Midbrain (tissue), 1 donor: ENCODE measurements around the gene PBX1.

Experiments
- DNase-seq: peaks from one replicate; lab custom pipeline; 2025; lab: John Stamatoyannopoulos, UW

PBX1 gene

GRCh38 chr1:164700683-164701082, 141.7 kb downstream of the PBX1 start:
- DNase-seq, result no peak

- DNase-seq, result no peak
These were observed 142.3 kb downstream of the PBX1 start for GRCh38 chr1:164701189-164701761.

GRCh38 chr1:164702216-164702615, 143.2 kb downstream of the PBX1 start:
- DNase-seq, result no peak

GRCh38 chr1:164702664-164703063, 143.7 kb downstream of the PBX1 start:
- DNase-seq, result no peak

- DNase-seq, result peak; percentile 17
These were observed 144.5 kb downstream of the PBX1 start for GRCh38 chr1:164703463-164703862.

GRCh38 chr1:164703960-164704411, 145.0 kb downstream of the PBX1 start:
- no peak for DNase-seq

GRCh38 chr1:164704954-164705353, 146.0 kb downstream of the PBX1 start:
- DNase-seq, result peak; percentile 29

GRCh38 chr1:164706606-164706987, 147.6 kb downstream of the PBX1 start:
- DNase-seq, result no peak

- DNase-seq, result no peak
These were observed 148.9 kb downstream of the PBX1 start for GRCh38 chr1:164707868-164708331.

GRCh38 chr1:164708596-164708995, 149.6 kb downstream of the PBX1 start:
- no peak for DNase-seq

GRCh38 chr1:164709126-164709525, 150.1 kb downstream of the PBX1 start:
- no peak for DNase-seq

- DNase-seq, result no peak
These were observed 150.7 kb downstream of the PBX1 start for GRCh38 chr1:164709541-164710278.

GRCh38 chr1:164712131-164713036, 153.4 kb downstream of the PBX1 start:
- no peak for DNase-seq

GRCh38 chr1:164713456-164714207, 154.6 kb downstream of the PBX1 start:
- DNase-seq, result no peak

- DNase-seq, result no peak
These were observed 158.2 kb downstream of the PBX1 start for GRCh38 chr1:164716992-164717703.

GRCh38 chr1:164718821-164719220, 159.8 kb downstream of the PBX1 start:
- no peak for DNase-seq

GRCh38 chr1:164719676-164720439, 160.9 kb downstream of the PBX1 start:
- DNase-seq, result no peak

- no peak for DNase-seq
These were observed 161.7 kb downstream of the PBX1 start for GRCh38 chr1:164720440-164721227.

- no peak for DNase-seq
These were observed 162.2 kb downstream of the PBX1 start for GRCh38 chr1:164721228-164721496.

- DNase-seq, result peak; percentile 55
These were observed 164.4 kb downstream of the PBX1 start for GRCh38 chr1:164723296-164723798.
